ENCODE measurements around the gene FER. TPM values are rescaled to one million over a fixed set of nuclear protein-coding genes. Genes with fewer than 3 reads are reported as not detected.

FER gene
- total and polyA plus RNA-seq, 9 of the 15 experiments (the other 6 are each of a cell fraction or from before 2014, with no cell fraction given) = 6.7 to 18.2 (median 8.9) TPM

- Histone ChIP-seq H2AFZ (ENCODE audit: low read depth, low read length) (no peak overlapping the region), H4K20me1 (replicated peaks; ENCODE audit: control insufficient read depth, insufficient read depth, low read length) (no peaks in the 10 kb centered on the region), H3K9ac (ENCODE audit: insufficient read depth in 1 of 2, low read depth in 2 of 2, low read length in 2 of 2) (no peak overlapping the region), H3K4me2 (ENCODE audit: insufficient read depth, low read length) (no peak overlapping the region), H3K9me1 (ENCODE audit: control insufficient read depth, insufficient read depth, low read length) (no peaks in the 10 kb centered on the region), H3K4me1 (replicated peaks in 1 of 2; ENCODE audit: control insufficient read depth in 2 of 2, insufficient read depth in 2 of 2, low read length in 2 of 2) (peaks cover 0 to 2% of the 10 kb centered on the region in 2 experiments; a peak in 2 of 5 replicates), H3K9me3 (replicated peaks; ENCODE audit: control insufficient read depth, insufficient read depth, low read depth, low read length) (no peaks in the 10 kb centered on the region), H3K36me3 (ENCODE audit: control insufficient read depth, insufficient read depth, low read length) (no peaks in the 10 kb centered on the region), H3K27me3 (ENCODE audit: control insufficient read depth in 2 of 2, insufficient read depth in 2 of 2, low read length in 2 of 2) (no peaks in the 10 kb centered on the region), H3K27ac (ENCODE audit: extremely low read depth, low read depth, low read length) (no peak overlapping the region), H3K4me3 (no peak overlapping the region), H3K79me2 (ENCODE audit: control insufficient read depth, insufficient read depth, low read length) (no peaks in the 10 kb centered on the region)
- TF ChIP-seq ZNF507 (tag; conservative IDR thresholded peaks at IDR 0.05) (no peak), TARDBP (IDR thresholded peaks at IDR 0.05) (no peak), CBX1 (IDR thresholded peaks at IDR 0.05; ENCODE audit: low read depth) (no peak), SMAD4 (CRISPR knock-in tag; conservative IDR thresholded peaks at IDR 0.05) (no peak), TEAD4 (IDR thresholded peaks at IDR 0.05; ENCODE audit: low read length) (no peak), TEAD4 (CRISPR knock-in tag; IDR thresholded peaks at IDR 0.05; ENCODE audit: borderline replicate concordance) (no peak), STAT5A (IDR thresholded peaks at IDR 0.05; ENCODE audit: borderline replicate concordance, low read length) (no peak), ZNF699 (CRISPR knock-in tag; IDR thresholded peaks at IDR 0.05; ENCODE audit: insufficient replicate concordance) (no peak), RBM22 (IDR thresholded peaks at IDR 0.05; ENCODE audit: low read depth, low read length, poor library complexity, severe bottlenecking) (no peak), CEBPG (CRISPR knock-in tag; IDR thresholded peaks at IDR 0.05) (no peak), CEBPG (tag; conservative IDR thresholded peaks at IDR 0.05 in 1 of 2, IDR thresholded peaks at IDR 0.05 in 1 of 2) (no peak), ELK1 (CRISPR knock-in tag; IDR thresholded peaks at IDR 0.05) (no peak), PML (IDR thresholded peaks at IDR 0.05; ENCODE audit: low read length) (no peak), BMI1 (IDR thresholded peaks at IDR 0.05; ENCODE audit: low read length) (no peak), EGR1 (conservative IDR thresholded peaks at IDR 0.05) (no peak), ZNF174 (CRISPR knock-in tag; IDR thresholded peaks at IDR 0.05) (no peak), XRCC5 (IDR thresholded peaks at IDR 0.05; ENCODE audit: low read depth, low read length) (no peak), ZNF274 (IDR thresholded peaks at IDR 0.05; ENCODE audit: borderline replicate concordance, low read depth, low read length) (no peak), ZNF239 (CRISPR knock-in tag; IDR thresholded peaks at IDR 0.05) (no peak)
- TF ChIP-seq, protein P1, sequence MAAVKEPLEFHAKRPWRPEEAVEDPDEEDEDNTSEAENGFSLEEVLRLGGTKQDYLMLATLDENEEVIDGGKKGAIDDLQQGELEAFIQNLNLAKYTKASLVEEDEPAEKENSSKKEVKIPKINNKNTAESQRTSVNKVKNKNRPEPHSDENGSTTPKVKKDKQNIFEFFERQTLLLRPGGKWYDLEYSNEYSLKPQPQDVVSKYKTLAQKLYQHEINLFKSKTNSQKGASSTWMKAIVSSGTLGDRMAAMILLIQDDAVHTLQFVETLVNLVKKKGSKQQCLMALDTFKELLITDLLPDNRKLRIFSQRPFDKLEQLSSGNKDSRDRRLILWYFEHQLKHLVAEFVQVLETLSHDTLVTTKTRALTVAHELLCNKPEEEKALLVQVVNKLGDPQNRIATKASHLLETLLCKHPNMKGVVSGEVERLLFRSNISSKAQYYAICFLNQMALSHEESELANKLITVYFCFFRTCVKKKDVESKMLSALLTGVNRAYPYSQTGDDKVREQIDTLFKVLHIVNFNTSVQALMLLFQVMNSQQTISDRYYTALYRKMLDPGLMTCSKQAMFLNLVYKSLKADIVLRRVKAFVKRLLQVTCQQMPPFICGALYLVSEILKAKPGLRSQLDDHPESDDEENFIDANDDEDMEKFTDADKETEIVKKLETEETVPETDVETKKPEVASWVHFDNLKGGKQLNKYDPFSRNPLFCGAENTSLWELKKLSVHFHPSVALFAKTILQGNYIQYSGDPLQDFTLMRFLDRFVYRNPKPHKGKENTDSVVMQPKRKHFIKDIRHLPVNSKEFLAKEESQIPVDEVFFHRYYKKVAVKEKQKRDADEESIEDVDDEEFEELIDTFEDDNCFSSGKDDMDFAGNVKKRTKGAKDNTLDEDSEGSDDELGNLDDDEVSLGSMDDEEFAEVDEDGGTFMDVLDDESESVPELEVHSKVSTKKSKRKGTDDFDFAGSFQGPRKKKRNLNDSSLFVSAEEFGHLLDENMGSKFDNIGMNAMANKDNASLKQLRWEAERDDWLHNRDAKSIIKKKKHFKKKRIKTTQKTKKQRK (IDR thresholded peaks at IDR 0.05; ENCODE audit: borderline replicate concordance, low read depth, low read length) = no peak
- intact Hi-C loops (cut with micrococcal nuclease) (no loop called here), in situ Hi-C loops (cut with MboI) (no loop called here)
- ChIA-PET CTCF (ENCODE audit: low intra/inter-chr PET ratio) (no interaction called here), POLR2A (no interaction called here)
- FAIRE-seq = no peak
- 41% methylated on average over 3 of the region's 3 CpGs for WGBS (ENCODE audit: insufficient coverage, low coverage, missing lambda C conversion rate)
- DNase-seq (ENCODE audit: extremely low read depth in 1 of 4, low spot score in 3 of 4) = no peak
- ATAC-seq = no peak
- BruUV-seq (replicated peaks) = no TSS peak
Observed at GRCh38 chr5:109146591-109146990, 398.9 kb downstream of the FER start.
